Measurements from ENCODE around the gene AKNA.

Gene AKNA

DNA sequence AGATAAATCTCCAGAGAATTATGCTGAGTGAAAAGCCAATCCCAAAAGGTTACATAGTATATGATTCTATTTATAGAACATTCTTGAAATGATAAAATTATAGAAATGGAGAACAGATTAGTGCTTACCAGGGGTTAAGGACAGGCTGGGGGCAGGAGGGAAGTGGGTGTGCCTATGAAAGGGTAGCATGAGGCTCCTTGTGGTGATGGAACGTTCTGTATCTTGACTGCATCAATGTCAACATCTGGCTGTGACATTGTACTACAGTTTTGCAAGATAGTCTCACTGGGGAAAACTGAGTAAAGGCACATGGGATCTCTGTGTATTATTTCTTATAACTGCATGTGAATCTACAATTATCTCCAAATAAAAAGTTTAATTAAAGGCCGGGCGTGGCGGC, 35.9 kb downstream of the AKNA start:
- H3K4me3 ChIP-seq (ENCODE audit: low read depth, low read length) = no peak overlapping the region
- no peak for TF ChIP-seq CTCF (IDR thresholded peaks at IDR 0.05; ENCODE audit: insufficient read depth, low read depth, low read length, missing control alignments)
- DNase-seq (ENCODE audit: low read depth) = no peak

DNA sequence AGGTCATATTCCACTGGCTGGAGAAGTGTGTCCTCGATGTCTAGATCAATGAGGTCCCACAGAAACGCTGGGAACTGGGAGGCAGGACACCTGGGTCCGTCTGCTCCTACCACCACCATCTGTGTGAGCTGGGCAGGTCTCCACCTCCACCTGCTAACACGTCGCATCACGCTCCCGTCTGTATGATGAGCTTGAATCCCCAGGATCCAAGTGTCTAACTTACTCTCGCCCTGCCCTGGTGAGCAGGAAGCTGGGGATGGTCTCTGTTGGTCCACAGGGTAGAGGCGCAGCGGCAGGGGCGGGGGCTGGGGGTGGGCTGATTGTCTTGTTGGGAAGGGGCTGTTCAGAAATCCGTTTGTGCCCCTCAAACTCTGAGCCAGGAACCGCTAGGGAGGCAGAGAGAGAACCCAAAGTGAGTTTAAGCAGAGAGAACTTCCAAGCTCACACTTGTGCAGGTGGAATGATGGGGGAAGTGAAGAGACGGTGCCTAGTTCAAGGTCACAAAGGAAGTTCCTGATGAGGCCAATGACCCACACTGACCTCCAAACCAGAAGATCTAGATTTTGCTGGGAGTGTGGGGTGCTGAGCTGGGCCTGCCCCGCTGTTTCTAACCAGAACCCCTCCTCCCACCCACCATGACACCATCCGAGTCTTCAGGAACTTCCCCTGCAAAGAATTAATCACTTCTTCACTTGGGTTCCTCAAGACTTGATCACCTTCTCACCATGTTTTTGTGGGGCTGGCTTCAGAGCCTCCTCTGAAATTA, 37.0 kb downstream of the AKNA start:
- H3K4me3 ChIP-seq (ENCODE audit: low read depth, low read length) = no peak overlapping the region
- no peak for DNase-seq (ENCODE audit: low read depth)
- no peak for TF ChIP-seq CTCF (IDR thresholded peaks at IDR 0.05; ENCODE audit: insufficient read depth, low read depth, low read length, missing control alignments)

DNA sequence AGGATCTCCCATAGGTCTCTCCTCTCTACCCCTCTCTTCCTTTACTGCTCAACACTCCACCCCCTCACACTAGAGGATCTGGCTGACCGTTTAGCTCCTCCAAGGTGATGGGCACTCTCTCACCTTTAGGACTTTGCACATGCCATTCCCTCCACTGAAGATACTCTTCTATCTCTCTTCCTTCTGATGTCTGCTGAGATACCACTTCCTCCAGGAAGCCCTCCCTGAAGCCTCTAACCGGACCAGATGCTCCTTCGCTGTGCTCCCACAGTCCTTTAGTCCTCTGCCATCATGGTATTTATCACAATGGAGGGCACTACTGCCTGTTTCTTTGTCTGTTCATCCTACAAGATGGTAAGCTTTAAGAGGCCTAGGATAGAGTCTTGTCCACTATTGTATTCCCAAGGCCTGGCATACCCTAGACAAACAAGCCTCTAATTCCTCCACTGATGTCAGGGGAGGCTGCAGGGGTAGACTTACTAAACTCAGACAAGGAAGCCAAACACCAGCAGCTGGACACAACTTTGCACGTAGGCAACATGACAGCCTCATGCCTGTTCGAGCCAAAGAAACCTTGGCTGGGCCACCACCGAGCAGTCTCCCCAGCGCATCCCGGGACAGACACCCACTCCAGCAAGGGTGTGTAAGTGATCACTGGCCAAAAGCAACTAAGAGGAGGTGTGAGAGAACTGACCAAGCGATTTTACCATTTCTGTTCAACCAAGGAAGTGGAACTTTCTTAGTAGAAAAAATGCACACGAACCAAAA, 37.9 kb downstream of the AKNA start:
- DNase-seq (ENCODE audit: low read depth) = no peak
- H3K4me3 ChIP-seq (ENCODE audit: low read depth, low read length) = no peak overlapping the region
- TF ChIP-seq CTCF (IDR thresholded peaks at IDR 0.05; ENCODE audit: insufficient read depth, low read depth, low read length, missing control alignments) = no peak

GRCh38 chr9:114348906-114349482, 38.8 kb downstream of the AKNA start:
- peak; percentile 89 for DNase-seq (ENCODE audit: low read depth)
- no peak overlapping the region for H3K4me3 ChIP-seq (ENCODE audit: low read depth, low read length)

GRCh38 chr9:114348261-114348905, 39.4 kb downstream of the AKNA start:
- no peak for TF ChIP-seq CTCF (IDR thresholded peaks at IDR 0.05; ENCODE audit: insufficient read depth, low read depth, low read length, missing control alignments)
- no peak for DNase-seq (ENCODE audit: low read depth)
- H3K4me3 ChIP-seq (ENCODE audit: low read depth, low read length) = no peak overlapping the region

More at GRCh38 chr9:114348906-114349482, 38.8 kb downstream of the AKNA start:
- no peak for TF ChIP-seq CTCF (IDR thresholded peaks at IDR 0.05; ENCODE audit: insufficient read depth, low read depth, low read length, missing control alignments)

DNA sequence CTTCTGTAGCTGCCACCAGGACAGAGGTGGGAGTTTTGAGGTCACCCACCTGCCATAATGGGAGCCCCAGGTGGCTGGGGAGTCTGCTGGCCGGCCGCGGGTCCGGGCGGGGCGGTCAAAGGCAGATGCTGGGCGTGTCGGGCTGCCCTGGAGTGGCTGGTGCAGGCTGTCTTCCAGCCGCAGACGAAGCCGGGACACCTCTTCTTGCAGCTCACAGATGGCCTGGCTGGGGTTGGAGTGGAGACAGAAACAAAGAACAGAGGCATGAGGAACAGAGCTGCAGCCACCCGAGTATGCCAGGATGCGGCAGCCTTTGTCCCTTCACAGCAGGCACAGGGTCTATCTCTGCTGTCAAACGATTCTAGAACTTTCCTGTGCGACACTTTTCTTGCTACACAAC, 40.1 kb downstream of the AKNA start:
- H3K4me3 ChIP-seq (ENCODE audit: low read depth, low read length) = no peak overlapping the region
- no peak for TF ChIP-seq CTCF (IDR thresholded peaks at IDR 0.05; ENCODE audit: insufficient read depth, low read depth, low read length, missing control alignments)
- no peak for DNase-seq (ENCODE audit: low read depth)

Data from GM12865 (cell line).